ENCODE data around the gene LGALS9.
"Not testable (repeated sequence)": the region's sequence is repeated elsewhere in the genome, so short reads cannot be mapped to it uniquely, and the experiment has no call there.

LGALS9 gene

DNA sequence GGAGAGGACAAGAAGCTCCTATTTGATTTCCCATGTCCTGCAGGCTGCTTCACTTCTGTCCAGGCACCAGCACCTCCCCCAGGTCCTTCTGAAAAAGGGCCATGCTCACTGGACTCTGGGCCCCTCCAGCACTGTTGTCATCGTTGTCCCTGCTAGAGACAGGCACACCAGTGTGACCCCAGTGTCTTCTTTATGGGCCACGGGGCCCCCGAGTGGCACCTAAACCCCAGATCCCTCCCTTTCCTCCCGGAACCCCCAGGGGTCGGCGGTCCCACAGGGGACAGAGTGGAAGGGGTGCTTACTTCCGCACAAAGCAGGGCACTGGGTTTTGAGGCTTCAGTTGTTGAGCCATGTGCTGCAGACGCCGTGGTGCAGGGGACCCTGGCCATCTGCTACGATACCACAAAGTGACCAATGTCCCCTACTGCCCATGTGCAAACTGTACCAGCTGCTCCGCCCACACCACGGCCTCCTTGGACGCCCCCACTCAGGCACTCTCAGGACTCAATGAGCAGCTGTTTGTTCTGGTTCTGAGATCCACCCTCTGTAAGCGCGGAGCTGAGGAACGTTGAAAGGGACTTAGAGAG is 24.6 kb downstream of the LGALS9 start:
- DNase-seq = not testable (repeated sequence)

DNA sequence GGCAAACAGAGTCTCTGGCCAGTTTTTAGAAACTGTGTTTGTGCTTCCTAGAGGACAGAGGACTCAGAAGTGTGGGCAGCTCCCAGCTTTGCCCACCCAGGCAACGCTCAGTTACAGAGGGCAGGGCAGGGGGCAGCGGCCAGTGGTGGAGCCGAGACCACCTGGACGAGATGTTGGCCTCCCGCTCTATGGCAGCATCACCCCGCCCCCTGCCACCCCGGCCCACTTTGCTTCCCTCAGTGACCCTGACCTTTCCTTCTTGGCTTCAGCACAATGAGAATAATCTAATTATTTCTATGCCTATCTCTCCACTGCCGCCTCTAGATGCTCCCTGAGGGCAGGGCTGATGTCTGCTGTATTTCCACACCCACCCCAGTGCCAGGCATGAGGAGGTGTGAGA is 25.6 kb downstream of the LGALS9 start:
- DNase-seq = not testable (repeated sequence)

GRCh38 chr17:27657620-27658019 is 26.6 kb downstream of the LGALS9 start:
- DNase-seq = no peak

- DNase-seq = no peak
Observed at GRCh38 chr17:27659683-27660082, 28.7 kb downstream of the LGALS9 start.

DNA sequence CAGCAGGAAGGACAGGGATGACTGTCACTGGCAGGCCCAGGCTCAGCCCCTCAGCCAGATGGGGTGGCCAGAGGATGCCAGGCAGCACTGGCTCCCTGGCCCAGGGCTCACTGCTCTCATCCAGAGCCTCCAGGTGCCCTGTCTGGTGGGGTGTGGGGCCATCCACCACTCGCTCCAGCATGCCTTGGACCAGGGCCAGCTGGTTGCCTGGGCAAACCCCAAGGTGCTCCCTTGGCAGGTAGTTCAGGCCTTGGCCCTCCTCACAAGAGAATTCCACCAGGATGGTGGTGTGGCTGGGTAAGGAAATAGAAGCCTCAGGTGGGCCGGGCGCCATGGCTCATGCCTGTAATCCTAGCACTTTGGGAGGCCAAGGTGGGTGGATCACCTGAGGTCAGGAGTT is 29.4 kb downstream of the LGALS9 start:
- no peak for DNase-seq

- no peak for DNase-seq
Observed at GRCh38 chr17:27663936-27664605, 33.1 kb downstream of the LGALS9 start.

GRCh38 chr17:27664606-27664965 is 33.6 kb downstream of the LGALS9 start:
- DNase-seq = no peak

- DNase-seq = no peak
Observed at GRCh38 chr17:27665549-27665948, 34.6 kb downstream of the LGALS9 start.

DNA sequence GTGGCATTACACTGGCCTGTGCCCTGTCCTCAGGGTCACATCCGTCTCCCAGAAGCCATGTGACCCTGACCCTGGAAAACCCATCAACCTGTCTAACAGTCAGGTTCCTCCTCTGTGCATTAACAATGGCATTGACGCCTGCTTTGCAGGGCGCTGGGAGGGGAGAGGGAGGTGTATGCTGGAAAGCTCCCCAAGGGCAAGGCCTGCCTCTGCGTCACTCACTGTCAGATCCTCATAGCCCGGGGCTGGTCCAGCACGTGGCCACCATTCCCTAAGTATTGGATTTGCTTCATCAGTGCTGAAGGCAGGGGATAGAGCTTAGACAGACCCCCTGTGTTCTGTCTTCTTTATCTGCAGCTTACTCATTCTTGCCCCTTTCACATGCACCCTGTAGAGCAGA is 35.3 kb downstream of the LGALS9 start:
- not testable (repeated sequence) for DNase-seq

GRCh38 chr17:27666831-27667560 is 36.0 kb downstream of the LGALS9 start:
- DNase-seq = no peak

GRCh38 chr17:27667656-27668487 is 36.9 kb downstream of the LGALS9 start:
- DNase-seq = no peak

DNA sequence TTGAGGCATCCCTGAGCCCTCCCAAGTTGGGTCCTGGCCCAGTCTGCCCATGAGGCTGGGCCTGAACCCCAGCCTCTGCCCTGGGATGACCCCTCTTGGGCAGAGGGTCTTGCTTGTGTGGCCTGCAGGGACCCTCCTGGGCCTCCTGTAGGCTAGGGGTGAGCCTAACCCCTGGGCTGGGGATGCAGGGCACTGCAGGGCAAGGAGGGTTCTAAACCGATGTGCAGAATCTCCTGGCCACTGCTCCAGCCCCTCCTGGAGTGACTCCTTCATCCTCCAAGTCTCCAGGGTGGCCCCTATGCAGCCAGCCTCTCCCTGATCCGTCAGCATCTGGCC is 37.5 kb downstream of the LGALS9 start:
- no peak for DNase-seq

GRCh38 chr17:27669136-27669535 is 38.1 kb downstream of the LGALS9 start:
- no peak for DNase-seq

GRCh38 chr17:27669850-27670249 is 38.9 kb downstream of the LGALS9 start:
- no peak for DNase-seq

DNA sequence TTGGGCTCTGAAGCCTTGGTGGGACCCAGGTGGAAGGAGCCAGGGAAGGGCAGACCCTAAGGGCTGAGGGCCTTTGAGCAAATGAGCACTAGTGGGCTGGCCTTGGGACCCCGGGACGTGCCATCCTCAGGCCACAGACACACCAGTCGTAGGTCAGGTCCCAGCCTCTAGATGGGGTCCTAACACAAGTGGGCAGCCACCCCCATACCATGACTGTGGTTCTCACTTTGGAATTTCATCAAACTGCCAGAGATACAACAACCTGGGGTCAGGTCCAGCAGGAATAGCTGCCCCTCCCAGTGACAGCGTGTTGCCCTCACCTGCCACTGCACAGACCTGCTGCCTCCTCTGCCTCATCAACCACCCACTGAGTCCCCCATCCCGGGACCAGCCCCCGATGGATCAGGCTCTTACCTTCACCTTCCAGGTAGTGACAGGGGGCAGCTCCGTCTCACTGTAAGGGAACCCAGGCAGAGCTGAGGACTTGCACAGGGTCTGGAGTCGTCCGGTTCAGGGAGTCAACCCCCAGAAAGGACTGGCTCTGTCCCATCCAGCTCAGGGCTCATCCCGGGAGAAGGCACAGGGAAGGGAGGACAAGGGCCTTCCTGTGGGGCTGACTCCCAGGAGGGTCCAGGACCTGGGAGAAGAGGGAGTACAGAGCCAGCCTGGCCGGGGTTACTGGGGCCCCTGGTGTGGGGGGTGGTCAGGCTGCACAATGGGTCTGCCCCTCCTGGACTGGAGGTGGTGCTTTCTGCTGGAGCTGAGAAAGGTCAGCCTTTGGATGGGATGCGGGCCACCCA is 40.0 kb downstream of the LGALS9 start:
- no peak for DNase-seq

- DNase-seq = no peak
Observed at GRCh38 chr17:27671591-27671910, 40.6 kb downstream of the LGALS9 start.

DNA sequence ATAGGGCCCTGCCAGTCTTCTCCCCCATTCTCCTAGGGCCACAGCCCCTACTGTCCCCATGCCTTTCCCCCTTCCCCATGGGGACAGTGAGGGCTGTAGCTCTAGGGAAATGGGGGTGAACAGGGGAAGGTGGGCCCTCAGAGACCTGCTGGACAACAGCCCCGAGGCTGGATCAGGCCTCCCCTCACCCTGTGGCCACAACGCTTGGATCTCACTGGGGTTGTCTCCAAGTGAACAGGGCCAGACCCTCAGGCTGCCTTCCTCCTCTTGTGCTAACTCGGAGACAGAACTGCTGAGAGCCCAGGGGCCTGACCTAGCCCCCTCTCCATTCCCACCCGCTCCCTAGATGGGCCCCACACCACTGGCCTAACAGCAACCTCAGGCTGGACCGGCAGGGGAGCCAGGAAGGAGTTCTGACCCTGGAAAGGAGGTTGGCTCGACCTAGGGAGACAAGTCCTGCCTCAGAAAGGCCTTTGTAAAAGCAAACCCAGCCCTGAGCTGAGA is 41.0 kb downstream of the LGALS9 start:
- not testable (repeated sequence) for DNase-seq

GRCh38 chr17:27674335-27674734 is 43.3 kb downstream of the LGALS9 start:
- no peak for DNase-seq

DNA sequence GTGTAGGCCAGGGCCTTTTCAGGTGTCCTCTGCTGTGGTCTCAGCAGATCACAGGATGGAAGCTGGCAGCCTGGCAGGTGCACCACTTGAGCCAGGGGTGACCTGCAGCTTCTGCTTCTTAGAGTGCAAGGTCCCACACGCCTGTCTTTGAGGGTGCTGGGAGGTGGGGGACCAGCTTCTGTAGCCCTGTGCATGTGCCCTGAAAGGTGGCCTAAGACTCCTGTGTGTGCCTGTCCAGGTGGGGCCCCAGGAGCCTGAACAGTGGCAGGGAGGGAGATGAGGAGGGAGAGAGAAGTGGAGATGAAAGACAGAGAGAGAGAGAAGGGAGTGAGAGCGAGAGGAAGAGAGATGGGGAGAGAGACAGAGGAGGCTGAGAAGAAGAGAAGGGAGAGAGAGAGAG is 46.2 kb downstream of the LGALS9 start:
- DNase-seq = no peak

GRCh38 chr17:27686322-27686721 is 55.3 kb downstream of the LGALS9 start:
- not testable (repeated sequence) for DNase-seq

DNA sequence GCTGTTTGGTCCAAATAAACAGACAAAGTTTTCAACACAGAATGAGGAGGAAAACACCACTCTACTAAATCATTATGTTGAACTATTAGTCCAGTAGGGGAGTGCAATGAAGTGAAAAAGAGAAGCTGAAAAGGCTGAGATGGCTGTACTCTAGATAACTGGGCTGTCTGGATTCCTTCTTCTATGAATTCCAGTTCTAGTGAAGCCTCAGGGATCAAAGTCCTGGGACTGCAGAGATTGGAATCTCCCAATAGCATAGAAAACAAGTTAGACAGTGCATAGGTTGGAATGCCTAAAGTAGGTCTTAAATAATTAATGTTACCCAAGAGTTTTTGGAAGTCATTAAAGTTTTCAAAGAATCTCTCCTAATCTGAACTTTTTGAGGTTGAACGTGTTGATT is 59.9 kb downstream of the LGALS9 start:
- DNase-seq = no peak

DNA sequence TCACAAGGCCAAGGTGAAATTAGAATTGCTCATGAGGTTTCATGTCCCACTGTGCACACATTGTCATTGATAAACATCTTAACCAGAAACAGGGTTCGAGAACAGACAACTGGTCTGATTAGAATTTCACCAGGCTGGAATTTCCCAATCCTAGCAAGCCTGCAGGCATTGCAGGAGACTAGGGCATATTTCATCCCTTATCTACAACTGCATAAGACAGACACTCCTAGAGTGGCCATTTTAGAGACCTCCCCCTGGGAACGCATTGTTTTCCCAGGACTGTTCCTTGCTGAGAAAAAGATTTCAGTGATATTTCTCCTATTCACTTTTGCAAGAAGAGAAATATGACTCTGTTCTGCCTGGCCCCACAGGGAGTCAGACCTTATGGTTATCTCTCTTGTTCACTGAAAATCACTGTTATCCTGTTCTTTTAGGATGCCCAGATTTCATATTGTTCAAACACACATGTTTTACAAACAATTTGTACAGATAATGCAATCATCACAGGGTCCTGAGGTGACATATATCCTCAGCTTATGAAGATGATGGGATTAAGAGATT is 64.3 kb downstream of the LGALS9 start:
- not testable (repeated sequence) for DNase-seq

All from DMS79 treated with DMSO at 0.1 percent for 48 hours (cell line).